GM18951 (cell line): ENCODE measurements around the gene KCNJ9.
"Not testable (repeated sequence)": the region's sequence is repeated elsewhere in the genome, so short reads cannot be mapped to it uniquely, and the experiment has no call there.

Source experiments
- POLR2A ChIP-seq: IDR thresholded peaks from 4 replicates; pipeline ENCODE4 v1.6.1; 2011; ENCODE audit warnings: mild to moderate bottlenecking; ENCODE audit not compliant: insufficient read length, insufficient read depth; ENCODE audit errors: extremely low read depth
- in situ Hi-C: fragments of 300-500 bp; cut with MboI; formaldehyde crosslinking; loops from one replicate; pipeline ENCODE4 v1.12.0; 2022; ENCODE audit warnings: low sequenced_read_pairs, mixed read lengths, inconsistent platforms; ENCODE audit not compliant: unreplicated experiment

The KCNJ9 gene

GRCh38 chr1:160081261-160081936 is at the start of gene KCNJ9:
Gene KCNJ9, plus strand, starts transcription at chr1:160081538. Its CDS starts 2,493 bp downstream, at chr1:160084031.
- TF ChIP-seq POLR2A, result no peak
- in situ Hi-C loops, result loop anchor here (25.0 kb wide), 1 partner anchor 531 kb away; no protein-coding TSS in a partner anchor

GRCh38 chr1:160032165-160032820 is 49.0 kb upstream of the KCNJ9 start:
- in situ Hi-C loops, result no loop called here
- TF ChIP-seq POLR2A, result no peak

GRCh38 chr1:160040476-160040875 is 40.9 kb upstream of the KCNJ9 start:
- TF ChIP-seq POLR2A, result no peak
- in situ Hi-C loops, result no loop called here

- no peak for TF ChIP-seq POLR2A
- in situ Hi-C loops, result no loop called here
Observed at GRCh38 chr1:160043543-160043942, 37.8 kb upstream of the KCNJ9 start.

- TF ChIP-seq POLR2A, result no peak
- in situ Hi-C loops, result no loop called here
Observed at GRCh38 chr1:160045653-160046052, 35.7 kb upstream of the KCNJ9 start.

- no peak for TF ChIP-seq POLR2A
- in situ Hi-C loops, result no loop called here
Observed at GRCh38 chr1:160046494-160047110, 34.7 kb upstream of the KCNJ9 start.

GRCh38 chr1:160047111-160047991 is 34.0 kb upstream of the KCNJ9 start:
- no peak for TF ChIP-seq POLR2A
- in situ Hi-C loops, result no loop called here

- in situ Hi-C loops, result no loop called here
- TF ChIP-seq POLR2A, result no peak
Observed at GRCh38 chr1:160048335-160048734, 33.0 kb upstream of the KCNJ9 start.

- in situ Hi-C loops, result no loop called here
- no peak for TF ChIP-seq POLR2A
Observed at GRCh38 chr1:160049101-160049500, 32.2 kb upstream of the KCNJ9 start.

- in situ Hi-C loops, result not testable (repeated sequence)
Observed at GRCh38 chr1:160050182-160050581, 31.2 kb upstream of the KCNJ9 start.

GRCh38 chr1:160050619-160051018 is 30.7 kb upstream of the KCNJ9 start:
- in situ Hi-C loops, result no loop called here

GRCh38 chr1:160052936-160053335 is 28.4 kb upstream of the KCNJ9 start:
- in situ Hi-C loops, result no loop called here

More at GRCh38 chr1:160050619-160051018, 30.7 kb upstream of the KCNJ9 start:
- TF ChIP-seq POLR2A, result no peak

More at GRCh38 chr1:160052936-160053335, 28.4 kb upstream of the KCNJ9 start:
- TF ChIP-seq POLR2A, result no peak
